C4-2B (cell line): ENCODE data around the gene PCDHA1.
"Not testable (repeated sequence)": the region's sequence is repeated elsewhere in the genome, so short reads cannot be mapped to it uniquely, and the experiment has no call there.

Experiments used
- H3K27ac ChIP-seq: fragments of 450-650 bp; 2 replicates; pipeline ENCODE4 v1.5.1; 2017
- CTCF ChIP-seq: fragments of 450-650 bp; conservative IDR thresholded peaks from 2 replicates; pipeline ENCODE4 v1.5.1; 2017; ENCODE audit warnings: mild to moderate bottlenecking
- ZFX ChIP-seq: fragments of 450-650 bp; IDR thresholded peaks from 2 replicates; pipeline ENCODE4 v1.6.1; 2017

PCDHA1 gene

GRCh38 chr5:140791089-140791488, 5.1 kb downstream of the PCDHA1 start:
- no peak for TF ChIP-seq ZFX
- TF ChIP-seq CTCF = no peak
- no peak overlapping the region for H3K27ac ChIP-seq

- H3K27ac ChIP-seq = no peak within 1 kb of the TSS
- no peak for TF ChIP-seq ZFX
Measured at GRCh38 chr5:140794595-140795258, 8.8 kb downstream of the PCDHA1 start, which contains the start of gene PCDHA2. Gene PCDHA2, plus strand, starts transcription at chr5:140794852.

GRCh38 chr5:140795259-140795641, 9.3 kb downstream of the PCDHA1 start:
- TF ChIP-seq ZFX (no peak), CTCF (peak; percentile 66)
- no peak overlapping the region for H3K27ac ChIP-seq

GRCh38 chr5:140796072-140796717, 10.3 kb downstream of the PCDHA1 start:
- H3K27ac ChIP-seq = not testable (repeated sequence)

- H3K27ac ChIP-seq = no peak overlapping the region
- TF ChIP-seq CTCF = no peak
- TF ChIP-seq ZFX = no peak
Measured at GRCh38 chr5:140796718-140797095, 10.8 kb downstream of the PCDHA1 start.

GRCh38 chr5:140800816-140801493, 15.0 kb downstream of the PCDHA1 start, which contains the start of gene PCDHA3:
Gene PCDHA3, plus strand, starts transcription at chr5:140801057.
- H3K27ac ChIP-seq = no peak within 1 kb of the TSS
- TF ChIP-seq CTCF = peak; percentile 51
- TF ChIP-seq ZFX = no peak

- TF ChIP-seq ZFX (no peak), CTCF (peak; percentile 60)
- H3K27ac ChIP-seq = no peak overlapping the region
Measured at GRCh38 chr5:140801494-140801841, 15.5 kb downstream of the PCDHA1 start.

GRCh38 chr5:140802381-140802780, 16.4 kb downstream of the PCDHA1 start:
- H3K27ac ChIP-seq = not testable (repeated sequence)

GRCh38 chr5:140802781-140803271, 16.9 kb downstream of the PCDHA1 start:
- TF ChIP-seq ZFX (no peak), CTCF (no peak)
- H3K27ac ChIP-seq = no peak overlapping the region
